Stimulated activated naive CD4-positive, alpha-beta T cell (primary cell): ENCODE measurements around the gene NPSR1.
"Not testable (repeated sequence)": the region's sequence is repeated elsewhere in the genome, so short reads cannot be mapped to it uniquely, and the experiment has no call there.

Experiments used
- DNase-seq, 6 experiments: peaks; one replicate each; lab custom pipeline; 2025; lab: John Stamatoyannopoulos, UW

The NPSR1 gene, protein sequence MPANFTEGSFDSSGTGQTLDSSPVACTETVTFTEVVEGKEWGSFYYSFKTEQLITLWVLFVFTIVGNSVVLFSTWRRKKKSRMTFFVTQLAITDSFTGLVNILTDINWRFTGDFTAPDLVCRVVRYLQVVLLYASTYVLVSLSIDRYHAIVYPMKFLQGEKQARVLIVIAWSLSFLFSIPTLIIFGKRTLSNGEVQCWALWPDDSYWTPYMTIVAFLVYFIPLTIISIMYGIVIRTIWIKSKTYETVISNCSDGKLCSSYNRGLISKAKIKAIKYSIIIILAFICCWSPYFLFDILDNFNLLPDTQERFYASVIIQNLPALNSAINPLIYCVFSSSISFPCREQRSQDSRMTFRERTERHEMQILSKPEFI

DNA sequence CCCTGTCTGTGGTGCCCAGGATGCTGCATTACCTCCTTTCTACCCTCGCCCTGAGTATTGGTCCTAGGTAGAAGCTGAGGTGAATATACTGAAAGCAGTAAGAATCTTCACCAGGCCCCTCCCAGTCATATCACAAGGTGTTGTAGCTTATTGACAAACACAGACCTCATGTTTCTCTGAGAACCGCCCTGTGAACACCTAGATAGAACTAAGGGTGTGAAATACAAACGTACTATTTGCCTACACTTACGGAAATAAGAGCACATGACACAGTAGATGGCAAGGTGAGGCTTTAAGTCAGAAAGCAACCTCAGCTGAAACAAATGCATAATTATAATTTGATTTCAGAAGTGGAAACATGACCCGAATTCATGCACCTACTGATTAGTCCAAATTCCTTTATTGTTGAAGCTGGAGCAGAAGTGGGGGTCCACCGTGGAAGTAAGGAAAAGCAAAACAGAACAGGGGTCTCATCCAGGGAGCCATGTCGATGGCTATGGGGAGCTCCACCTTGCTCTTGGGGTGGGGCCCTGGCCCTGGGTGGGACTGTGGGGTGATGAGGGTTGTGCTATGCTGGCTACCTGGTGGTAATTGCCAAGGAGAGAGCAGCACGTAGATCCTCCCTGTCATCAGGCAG lies at the start of gene NPSR1:
TSS of gene NPSR1 (plus strand) at position 587 of the 637 bp plus-strand sequence. CDS start 195 bp downstream, outside the sequence.
- DNase-seq = no peak

DNA sequence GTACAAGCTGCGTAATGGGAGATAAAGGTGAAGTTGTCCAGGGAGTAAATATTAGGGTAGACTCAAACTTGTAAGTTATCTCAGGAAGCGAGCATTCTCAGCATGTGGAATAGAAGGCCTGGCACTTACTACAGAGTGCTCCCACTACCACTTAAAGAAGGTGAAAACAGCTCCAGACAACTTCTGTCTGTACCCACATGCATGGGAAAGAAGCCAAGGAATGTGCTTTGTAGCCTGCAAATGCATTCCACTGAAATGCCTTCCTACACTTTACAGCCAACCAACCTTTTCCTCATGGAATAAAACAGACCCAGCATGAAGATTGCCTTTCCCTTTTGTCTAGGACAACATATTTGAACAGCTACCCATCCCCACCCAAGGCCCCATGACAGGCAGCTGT lies 45.4 kb upstream of the NPSR1 start:
- no peak for DNase-seq

DNA sequence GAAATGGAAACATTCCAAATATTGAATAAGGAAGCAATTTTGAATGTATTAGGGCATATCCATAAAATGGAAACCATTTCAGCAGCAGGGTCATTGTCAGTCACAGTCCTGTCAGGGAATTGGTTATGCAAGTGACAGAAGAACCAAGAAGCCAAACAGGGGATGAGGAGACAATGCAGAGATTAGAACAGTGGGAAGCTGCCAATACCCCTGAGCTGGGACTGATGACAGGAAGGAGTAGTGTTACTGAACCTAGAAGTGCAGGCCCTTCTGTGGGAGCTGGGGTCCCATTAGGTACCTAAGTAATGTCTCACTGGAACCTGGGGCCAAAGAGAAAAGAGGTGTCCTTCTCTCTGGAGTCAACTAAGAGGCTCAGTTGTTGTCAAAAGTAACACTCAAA lies 37.6 kb upstream of the NPSR1 start:
- no peak for DNase-seq

DNA sequence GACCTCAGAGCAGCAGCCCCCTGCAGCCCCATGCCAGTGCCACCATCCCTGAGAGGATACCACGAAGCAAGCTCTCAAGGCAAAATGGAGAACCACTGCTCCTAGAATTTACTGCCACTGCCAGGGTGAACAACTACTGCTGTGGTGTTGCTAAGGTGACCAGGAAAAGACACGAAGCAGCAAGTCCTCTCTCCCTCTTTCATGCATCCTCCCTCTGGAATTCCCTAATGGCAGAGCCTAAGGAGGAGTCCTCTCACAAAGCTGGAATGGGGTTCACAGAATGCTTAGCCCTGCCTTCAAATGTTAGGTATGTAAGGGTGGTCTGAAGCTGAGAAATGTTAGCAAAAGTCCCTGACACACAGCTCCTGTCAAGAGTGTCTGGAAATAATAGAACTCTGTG lies 35.8 kb upstream of the NPSR1 start:
- no peak for DNase-seq

DNA sequence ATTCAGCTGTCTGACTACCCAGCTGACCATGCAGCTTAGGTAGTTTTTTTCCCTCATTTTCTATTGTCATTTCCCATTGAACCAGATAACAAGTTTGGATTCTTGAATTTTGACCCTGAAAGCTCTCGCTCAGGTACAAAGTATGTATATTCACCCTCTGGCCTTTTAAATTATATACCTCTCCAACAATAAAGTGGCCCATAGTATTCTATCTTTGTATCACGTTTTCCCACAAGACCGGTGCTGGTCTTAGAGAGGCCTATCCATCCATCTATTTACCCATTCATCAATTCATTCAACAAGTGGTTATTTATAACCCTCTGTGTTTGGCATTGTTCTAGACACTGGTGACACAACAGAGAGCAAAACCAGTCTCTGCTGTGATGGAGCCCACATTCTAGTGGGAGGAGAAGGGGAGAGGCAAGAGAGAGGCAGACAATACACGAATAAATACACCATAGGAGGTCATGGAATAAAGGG lies 35.2 kb upstream of the NPSR1 start:
- no peak for DNase-seq

DNA sequence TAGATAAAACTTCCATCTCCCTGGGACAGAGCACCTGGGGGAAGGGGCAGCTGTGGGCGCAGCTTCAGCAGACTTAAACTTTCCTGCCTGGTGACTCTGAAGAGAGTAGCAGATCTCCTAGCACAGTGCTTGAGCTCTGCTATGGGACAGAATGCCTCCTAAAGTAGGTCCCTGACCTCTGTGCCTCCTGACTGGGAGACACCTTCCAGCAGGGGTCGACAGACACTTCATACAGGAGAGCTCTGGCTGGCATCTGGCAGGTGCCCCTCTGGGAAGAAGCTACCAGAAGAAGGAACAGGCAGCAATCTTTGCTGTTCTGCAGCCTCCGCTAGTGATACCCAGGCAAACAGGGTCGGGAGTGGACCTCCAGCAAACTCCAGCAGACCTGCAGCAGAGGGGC lies 29.4 kb upstream of the NPSR1 start:
- DNase-seq = not testable (repeated sequence)

DNA sequence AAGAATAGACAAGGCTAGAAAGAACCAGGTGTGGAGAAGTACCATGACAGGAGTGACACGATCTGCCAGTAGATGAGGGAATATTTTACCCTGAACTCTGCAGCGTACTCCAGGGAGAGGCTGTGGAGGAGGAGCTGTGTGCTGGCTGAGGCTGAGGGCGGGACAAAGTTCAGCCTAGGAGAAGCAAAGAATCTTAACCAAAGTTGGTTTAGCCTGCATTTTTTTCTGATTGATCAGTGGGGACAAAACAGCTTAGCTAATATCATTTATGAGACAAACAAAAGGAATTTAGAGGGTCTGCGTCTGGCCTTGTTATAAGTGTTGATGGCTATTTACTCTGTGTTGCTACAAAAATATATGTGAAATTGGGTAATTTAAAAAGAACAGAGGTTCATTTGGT lies 5.2 kb upstream of the NPSR1 start:
- no peak for DNase-seq

DNA sequence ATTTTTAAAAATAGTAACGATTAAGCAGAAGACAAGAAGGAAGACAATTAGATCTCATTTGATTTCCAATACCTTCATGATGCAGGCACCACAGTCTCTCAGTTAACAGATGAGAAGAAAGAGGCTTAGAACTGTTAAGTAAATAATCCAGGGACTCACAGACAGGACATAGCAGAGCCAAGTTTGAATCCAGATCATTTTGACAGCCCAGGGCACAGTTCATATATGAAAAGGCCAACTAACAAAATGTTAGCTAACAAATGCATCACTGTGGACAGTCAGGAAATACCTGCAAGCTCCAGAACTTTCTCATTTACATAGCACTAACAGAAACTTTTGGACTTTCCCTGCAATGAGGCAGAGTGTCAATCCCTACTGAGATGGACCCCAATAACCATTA lies 4.2 kb upstream of the NPSR1 start:
- DNase-seq = no peak

DNA sequence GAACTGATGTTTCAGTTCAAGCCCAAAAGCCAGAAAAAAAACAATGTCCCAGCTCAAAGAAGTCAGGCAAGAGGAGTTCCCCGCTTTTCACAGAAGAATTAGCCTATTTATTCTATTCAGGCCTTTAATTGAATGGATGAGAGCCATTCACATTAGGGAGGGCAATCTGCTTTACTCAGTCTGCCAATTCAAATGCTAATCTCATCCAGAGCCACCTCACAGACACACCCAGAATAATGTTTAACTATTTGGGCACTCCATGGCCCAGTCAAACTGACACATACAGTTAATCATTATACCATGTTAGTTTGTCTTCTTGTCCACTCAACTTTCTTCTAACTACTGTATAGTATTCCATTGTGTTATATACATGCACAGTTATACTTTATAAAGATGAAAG lies 2.6 kb upstream of the NPSR1 start:
- DNase-seq = no peak

DNA sequence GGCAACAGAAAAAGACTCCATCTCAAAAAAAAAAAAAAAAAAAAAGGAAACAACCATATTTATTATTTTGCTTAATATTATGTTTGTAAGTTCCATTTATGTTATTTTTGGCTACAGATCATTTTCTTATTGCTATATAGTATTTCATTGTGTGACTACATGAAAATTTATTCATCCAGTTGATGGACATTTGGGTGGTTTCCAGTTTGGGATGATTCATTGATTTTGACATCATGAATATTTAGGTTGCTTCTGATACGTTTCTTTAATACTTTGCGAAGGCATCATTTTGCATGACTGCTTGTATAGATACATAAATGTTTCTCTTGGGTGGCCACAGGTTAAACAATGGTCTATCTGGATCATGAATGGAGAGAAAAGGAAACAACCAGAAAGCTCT lies 2.0 kb upstream of the NPSR1 start:
- no peak for DNase-seq

DNA sequence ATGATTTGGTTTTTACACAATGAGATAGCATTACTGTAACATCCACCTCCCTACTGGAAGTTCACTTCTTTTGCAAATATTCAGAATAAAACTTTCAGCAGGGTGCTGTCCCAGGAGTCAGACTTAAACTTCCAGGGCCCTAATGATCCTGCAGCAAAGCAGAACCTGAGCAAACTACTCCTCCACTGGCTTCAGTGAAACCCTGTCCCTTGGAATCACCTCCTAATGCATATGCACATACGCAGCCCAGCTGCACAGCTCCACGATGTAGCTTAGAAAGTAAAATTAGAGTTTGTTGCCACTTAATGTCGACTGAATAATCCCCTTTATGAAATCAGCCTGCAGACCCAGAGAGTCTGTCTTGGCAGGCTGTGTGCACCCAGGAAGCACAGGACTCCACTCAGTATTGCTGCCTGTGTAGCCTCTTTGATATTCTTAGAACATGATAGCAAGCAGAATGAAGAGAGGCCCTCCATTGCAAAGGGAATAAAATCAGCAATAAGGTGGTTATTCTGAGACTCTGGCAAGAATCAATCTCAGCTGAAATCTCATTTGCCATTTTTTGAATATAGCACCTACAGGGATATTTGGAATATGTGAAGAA lies 1.6 kb downstream of the NPSR1 start:
- DNase-seq = no peak

DNA sequence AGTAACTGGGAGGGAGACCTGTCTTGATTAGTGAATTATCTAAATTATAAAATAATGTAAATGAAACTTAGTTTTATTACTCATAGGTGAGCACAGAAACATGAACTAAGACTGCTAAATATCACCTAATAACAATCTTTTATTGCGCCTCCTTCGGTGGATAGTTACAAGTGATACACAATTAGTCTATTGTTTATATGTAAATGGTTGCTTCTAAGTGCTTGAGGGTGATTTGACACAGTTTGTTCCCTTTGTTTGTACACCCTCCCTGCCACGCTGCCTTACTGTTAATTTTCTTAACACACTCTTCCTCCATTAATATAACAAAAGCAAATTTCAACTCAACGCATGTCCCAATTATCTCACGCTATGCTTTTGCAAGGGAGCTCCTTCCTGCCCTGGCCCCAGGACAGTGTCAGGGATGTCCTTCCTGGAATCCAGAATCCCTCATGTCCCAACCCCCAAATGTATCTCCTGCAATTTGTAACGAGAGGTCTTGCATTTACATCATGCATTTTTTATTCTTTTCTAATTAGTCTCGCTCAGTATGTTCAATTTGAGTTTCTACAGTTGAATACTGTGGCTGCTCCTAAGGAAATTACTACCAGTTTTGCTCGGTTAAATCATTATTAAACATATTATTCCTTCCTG lies 4.2 kb downstream of the NPSR1 start:
- no peak for DNase-seq

DNA sequence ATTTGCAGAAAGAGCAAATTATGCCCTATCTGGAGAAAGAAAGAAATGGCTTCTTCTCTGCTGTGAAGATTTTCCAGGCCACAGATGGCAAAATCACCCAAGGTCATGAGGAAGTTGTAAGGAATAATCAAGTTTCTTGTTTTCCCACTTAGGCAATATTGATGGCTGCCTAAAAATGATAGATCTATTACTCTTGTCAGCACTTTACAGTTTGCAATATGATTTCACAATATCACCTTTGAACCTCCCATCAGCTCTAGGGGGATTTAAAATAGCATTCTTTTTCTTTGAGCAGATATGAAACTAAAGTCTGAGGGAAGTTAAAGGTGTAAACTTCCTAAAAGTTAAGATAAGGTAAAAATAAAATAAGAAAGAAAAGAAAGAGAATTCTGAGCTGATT lies 6.7 kb downstream of the NPSR1 start:
- no peak for DNase-seq

DNA sequence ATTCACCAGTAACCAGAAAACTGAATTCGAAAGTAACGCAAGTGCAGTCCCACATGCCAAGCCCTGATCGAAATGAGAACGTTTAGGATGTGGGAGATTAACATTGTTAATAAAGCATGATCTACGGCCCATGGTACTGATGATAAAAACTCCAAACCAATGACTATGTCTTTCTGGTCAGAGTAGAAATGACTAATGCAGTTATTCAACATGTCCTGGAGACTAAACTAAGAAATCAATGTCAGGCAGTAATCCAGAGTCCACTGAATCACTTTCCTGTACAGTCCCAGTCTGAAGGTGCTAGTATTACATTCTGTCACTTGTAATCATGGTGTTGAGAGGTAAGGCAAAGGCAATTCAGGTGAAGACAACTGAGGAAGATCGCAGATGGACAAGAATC lies 14.4 kb downstream of the NPSR1 start:
- DNase-seq = no peak

DNA sequence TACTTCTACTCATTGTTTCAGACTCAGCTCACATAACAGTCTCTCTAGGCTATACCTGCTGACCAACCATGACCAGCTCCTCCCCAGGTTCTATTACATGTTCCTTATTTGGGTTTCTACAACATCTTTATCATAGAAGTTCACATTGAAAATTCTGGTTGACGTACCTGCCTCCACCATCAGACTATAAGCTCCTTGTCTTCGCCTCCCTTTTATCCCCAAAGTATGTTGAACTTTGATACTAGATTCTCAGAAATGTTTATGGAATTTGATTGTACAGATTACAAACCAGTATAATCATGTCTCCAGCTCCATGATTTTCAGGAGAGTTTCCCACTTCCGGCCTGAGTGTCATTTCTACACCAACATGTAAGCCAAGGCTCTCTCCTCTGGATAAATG lies 15.0 kb downstream of the NPSR1 start:
- no peak for DNase-seq

DNA sequence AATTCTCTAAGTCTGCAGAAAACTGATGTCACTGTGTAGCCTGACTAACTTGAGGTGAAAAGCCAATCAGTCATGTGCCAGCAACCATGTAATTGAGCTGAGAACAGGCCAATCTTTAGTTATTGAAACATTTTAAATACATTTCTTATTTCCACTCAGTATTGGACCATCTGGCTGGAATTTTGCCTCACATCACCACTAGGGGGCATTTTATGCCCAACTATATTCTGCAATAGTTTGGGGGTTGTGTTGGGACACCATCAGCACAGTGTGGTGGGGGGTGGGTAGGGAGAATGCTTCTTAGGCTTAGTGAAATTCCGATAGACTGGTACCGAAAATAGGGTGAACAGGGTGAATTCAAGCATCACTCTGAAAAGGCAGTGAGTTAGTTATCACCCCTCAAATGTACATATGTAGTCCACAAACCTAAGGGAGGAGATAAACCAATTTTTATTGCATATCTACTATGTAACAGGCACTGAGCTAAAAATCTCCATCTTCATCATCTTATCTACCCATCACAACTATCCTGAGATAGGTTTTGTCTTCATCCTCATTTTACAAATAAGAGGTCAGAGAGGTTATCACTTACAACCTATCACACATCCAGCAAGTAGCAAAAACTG lies 17.8 kb downstream of the NPSR1 start:
- no peak for DNase-seq

DNA sequence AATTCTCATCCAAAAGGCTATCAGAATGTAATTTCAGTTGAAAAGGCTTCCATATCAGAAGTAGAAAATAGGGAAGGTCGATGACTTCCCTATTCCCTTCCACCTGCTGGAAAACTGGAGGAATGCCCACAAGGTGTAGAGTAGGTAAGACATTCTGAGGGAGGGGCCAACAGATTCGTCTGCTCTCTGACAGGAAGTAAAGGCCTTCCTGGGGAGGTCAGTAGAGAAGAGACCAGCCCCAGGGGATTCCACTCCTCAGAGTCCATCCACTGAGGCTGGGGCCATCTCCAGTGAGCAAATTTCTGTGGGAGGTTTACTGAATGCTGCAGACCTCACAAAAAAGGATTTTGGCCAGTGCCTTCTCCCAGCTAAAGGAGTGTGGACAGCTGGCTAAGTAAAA lies 19.5 kb downstream of the NPSR1 start:
- DNase-seq = no peak

DNA sequence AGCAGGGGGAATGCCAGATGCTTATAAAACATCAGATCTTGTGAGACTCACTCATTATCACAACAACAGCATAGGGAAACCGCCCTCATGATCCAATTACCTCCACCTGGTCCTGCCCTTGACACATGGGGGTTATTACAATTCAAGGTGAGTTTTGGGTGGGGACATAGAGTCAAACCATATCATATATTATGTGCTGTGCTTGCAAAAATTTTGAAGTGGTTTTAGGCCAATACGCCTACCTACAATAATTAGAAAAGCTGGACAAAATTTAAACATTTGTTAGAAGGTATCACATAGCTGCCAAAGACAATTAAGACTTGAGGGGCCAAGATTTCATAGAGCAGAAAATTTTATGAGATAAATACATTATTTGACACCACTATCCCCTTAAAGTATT lies 29.5 kb downstream of the NPSR1 start:
- no peak for DNase-seq

DNA sequence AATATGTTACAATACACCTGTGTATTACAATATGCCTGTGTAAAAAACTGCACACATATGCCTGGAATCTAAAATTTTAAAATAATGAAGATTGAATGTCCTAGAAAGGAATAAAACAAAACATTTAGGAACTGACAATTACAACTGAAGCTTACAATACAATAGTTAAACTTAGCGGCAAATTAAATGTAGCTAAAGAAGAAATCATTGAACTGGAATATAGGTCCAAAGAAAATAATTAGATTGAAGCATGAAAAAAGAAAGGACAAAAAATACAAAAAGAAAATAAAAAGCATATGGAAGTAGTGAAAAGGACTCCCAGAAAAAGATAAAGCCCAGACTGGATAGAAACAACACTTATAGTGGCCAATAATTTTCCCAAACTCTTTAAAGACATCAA lies 38.4 kb downstream of the NPSR1 start:
- no peak for DNase-seq

DNA sequence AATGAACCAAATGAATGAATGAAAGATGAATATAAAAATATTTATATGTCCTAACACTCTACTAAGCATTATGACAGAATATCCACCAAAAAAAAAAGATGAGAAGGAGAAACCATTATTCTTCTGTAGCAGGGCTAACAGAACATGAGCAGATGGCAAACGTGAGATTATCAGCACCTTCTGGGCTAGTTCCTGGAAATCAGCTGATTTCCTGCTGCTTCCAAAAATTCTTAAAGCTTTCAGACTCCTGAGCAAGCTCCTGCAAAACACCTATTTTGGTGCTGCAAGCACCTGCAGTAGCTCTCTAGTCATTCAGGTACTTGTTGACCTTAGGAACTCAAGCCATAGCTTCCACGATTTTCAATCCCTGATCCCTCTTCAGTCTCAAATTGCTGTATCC lies 51.8 kb downstream of the NPSR1 start:
- DNase-seq = no peak

DNA sequence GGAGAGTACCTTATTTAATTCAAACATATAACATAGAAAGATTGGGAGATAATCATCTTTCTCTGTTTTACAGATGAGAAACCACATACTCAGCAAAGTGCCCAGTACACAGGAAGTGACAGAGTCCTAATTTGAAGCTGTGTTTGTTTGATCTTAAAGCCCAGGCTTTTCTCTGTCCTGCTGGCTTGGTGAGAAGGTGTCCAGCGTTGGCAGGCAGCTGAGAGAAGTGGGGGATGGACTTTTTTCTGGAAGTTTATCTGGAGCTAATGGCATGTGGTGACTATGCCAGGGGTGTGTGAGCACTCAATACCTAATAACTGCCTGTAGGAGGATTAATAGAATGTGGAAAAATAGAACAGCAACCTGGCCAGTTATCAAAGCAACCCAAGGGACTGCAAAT lies 60.8 kb downstream of the NPSR1 start:
- DNase-seq = no peak

DNA sequence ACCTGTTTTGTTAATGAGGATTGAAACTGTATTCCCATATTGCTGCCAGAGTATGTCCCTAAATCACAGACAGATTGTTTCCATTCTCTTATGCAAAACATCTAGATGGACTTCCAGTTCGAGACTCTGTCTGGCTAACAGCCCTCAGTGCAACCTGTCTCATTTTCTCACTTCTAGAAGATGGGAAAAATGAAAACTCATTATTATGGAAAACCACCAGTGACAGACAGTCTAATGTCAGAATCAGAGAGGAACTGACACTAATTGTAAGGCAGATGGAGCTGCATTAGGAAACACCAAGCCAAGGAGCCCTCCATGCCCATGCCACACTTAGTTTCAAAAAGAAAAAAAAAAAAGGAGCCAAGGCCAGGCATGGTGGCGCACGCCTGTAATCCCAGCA lies 61.6 kb downstream of the NPSR1 start:
- DNase-seq = no peak
